Chondrocyte (in vitro differentiated cells): ENCODE results near the gene COL5A1. TPM values are rescaled to one million over a fixed set of nuclear protein-coding genes. Genes with fewer than 3 reads are reported as not detected.

Experiments
- DNase-seq: peaks from one replicate; pipeline ENCODE4 v3.0.0; 2021; ENCODE audit warnings: mixed read lengths, low spot score
- H3K27ac Mint-ChIP-seq: one replicate; pipeline ENCODE4 v1.8.0; 2021; ENCODE audit warnings: mild to moderate bottlenecking, moderate library complexity, mixed read lengths; ENCODE audit not compliant: unreplicated experiment
- H3K27me3 Mint-ChIP-seq: 2 replicates; pipeline ENCODE4 v1.8.0; 2021; ENCODE audit warnings: low read depth, mixed read lengths
- H3K36me3 Mint-ChIP-seq: 2 replicates; pipeline ENCODE4 v1.8.0; 2021; ENCODE audit warnings: low read depth, mixed read lengths
- H3K4me1 Mint-ChIP-seq: 2 replicates; pipeline ENCODE4 v1.8.0; 2021; ENCODE audit warnings: low read depth, mild to moderate bottlenecking, mixed read lengths
- H3K4me3 Mint-ChIP-seq: one replicate; pipeline ENCODE4 v1.8.0; 2021; ENCODE audit warnings: mild to moderate bottlenecking, moderate library complexity, mixed read lengths; ENCODE audit not compliant: unreplicated experiment
- H3K9me3 Mint-ChIP-seq: 2 replicates; pipeline ENCODE4 v1.8.0; 2021; ENCODE audit warnings: low read depth, mixed read lengths
- CTCF ChIP-seq: fragments of 200-600 bp; sonication (generic); IDR thresholded peaks from 2 replicates; pipeline ENCODE4 v1.5.0; 2021; ENCODE audit warnings: antibody characterized with exemption, mild to moderate bottlenecking, moderate library complexity
- total RNA-seq: library from RNA; stranded (reverse); gene quantifications from 3 replicates; pipeline ENCODE4 v1.2.1, GENCODE V29; 2021

The COL5A1 gene
- total RNA-seq, 1 donor from 2014 or later: 2,235 TPM

DNA sequence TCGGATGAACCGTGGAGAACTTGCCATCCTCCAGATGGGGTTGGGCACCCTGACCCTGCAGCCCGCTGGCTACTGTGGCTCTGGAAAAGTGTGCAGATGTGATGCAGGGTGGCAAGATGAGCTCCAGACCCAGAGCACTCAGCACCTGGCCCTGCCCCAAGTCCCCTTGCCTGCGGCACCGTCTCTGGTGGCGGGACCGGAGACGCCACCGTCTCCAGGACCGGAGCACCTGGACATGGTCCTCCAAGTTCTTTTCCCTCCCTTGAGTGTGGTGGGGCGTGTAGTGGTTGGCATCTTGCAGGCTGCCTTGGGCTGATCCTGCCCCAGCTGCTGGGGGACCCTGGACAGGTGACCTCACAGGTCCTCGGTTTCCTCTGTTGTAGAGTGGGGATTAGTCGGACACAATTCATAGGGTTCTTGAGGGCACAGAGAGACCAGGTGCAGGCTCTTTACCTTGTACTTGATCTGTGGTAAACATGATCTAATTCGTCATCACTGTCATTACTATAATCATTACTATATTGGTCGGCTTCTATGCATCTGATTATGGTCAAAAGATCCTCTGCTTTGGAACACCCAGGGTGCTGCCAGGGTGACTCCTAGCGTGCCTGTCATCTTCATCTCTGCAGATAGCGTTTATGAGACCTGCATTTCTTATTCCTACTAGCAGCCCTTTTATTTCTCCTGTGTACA lies 83.5 kb downstream of the COL5A1 start:
- Mint-ChIP-seq H3K36me3 (peaks cover 29% of the 10 kb centered on the region), H3K27ac (no peak overlapping the region), H3K9me3 (no peaks in the 10 kb centered on the region), H3K4me1 (peaks cover 17% of the 10 kb centered on the region), H3K4me3 (no peak overlapping the region), H3K27me3 (no peaks in the 10 kb centered on the region)
- no peak for TF ChIP-seq CTCF
- no peak for DNase-seq

DNA sequence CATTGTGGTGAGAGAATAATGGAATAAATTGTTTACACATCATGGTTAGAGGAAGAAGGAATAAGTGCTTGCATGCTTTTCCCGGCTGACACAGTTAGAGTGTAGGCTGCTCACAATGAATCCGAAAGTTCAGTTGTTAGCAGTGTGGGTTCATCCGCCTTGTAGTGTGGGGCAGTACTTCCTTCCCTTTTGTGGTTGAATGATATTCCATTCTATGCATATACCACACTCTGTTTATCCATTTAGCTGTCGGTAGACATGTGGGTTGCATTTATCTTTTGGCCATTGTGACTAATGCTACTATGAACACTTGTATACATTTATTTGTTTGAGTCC lies 84.0 kb downstream of the COL5A1 start:
- Mint-ChIP-seq H3K27ac (no peak overlapping the region), H3K9me3 (no peaks in the 10 kb centered on the region), H3K4me3 (no peak overlapping the region), H3K36me3 (peaks cover 33% of the 10 kb centered on the region), H3K4me1 (peaks cover 19% of the 10 kb centered on the region), H3K27me3 (no peaks in the 10 kb centered on the region)
- DNase-seq: no peak
- no peak for TF ChIP-seq CTCF

DNA sequence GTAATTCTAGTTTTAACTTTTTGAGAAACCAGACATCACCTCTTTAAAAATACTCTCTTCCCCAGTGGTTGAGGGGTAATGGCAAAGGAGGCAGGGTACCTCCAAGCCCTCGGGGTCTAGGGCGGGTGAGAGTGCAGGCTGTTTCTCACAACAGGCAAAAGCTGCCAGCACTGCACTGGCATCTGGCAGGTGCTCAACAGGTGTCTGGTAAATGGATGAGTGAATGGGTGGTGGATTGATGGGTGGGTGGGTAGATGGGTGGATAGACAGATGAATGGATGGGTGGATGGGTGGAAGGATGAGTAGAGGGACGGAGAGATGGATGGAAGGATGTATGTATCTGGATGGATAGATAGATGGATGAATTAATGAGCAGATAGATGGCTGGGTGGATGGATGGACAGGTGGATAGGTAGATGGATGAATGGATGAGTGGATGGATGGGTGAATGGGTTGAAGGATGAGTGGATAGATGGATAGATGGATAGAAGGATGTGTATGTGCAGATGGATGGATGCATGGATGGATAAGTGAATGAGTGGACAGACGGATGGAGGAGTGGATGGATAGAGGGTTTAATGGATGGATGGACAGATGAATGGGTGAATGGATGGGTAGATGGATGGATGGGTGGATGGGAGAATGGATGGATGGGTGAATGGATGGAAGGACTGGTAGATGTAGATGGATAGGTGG lies 84.6 kb downstream of the COL5A1 start:
- Mint-ChIP-seq H3K27ac (no peak overlapping the region), H3K27me3 (no peaks in the 10 kb centered on the region), H3K36me3 (peaks cover 34% of the 10 kb centered on the region), H3K4me3 (no peak overlapping the region), H3K9me3 (no peaks in the 10 kb centered on the region), H3K4me1 (peaks cover 23% of the 10 kb centered on the region)
- DNase-seq: no peak
- TF ChIP-seq CTCF: no peak

- Mint-ChIP-seq H3K27me3 (no peaks in the 10 kb centered on the region), H3K36me3 (peaks cover 33% of the 10 kb centered on the region), H3K9me3 (no peaks in the 10 kb centered on the region), H3K4me3 (no peak overlapping the region), H3K4me1 (peaks cover 23% of the 10 kb centered on the region), H3K27ac (no peak overlapping the region)
- no peak for DNase-seq
- no peak for TF ChIP-seq CTCF
These were observed 85.1 kb downstream of the COL5A1 start for GRCh38 chr9:134726722-134727034.

GRCh38 chr9:134728021-134728795 lies 86.6 kb downstream of the COL5A1 start:
- Mint-ChIP-seq H3K4me3 (no peak overlapping the region), H3K36me3 (peaks cover 40% of the 10 kb centered on the region), H3K4me1 (peaks cover 32% of the 10 kb centered on the region), H3K9me3 (no peaks in the 10 kb centered on the region), H3K27ac (peak overlapping the region; percentile 68), H3K27me3 (no peaks in the 10 kb centered on the region)
- DNase-seq: no peak
- no peak for TF ChIP-seq CTCF
